ENCODE data around the gene AGPS. TPM values are rescaled to one million over a fixed set of nuclear protein-coding genes. Genes with fewer than 3 reads are reported as not detected.

AGPS gene
- total and polyA plus RNA-seq, 10 of the 15 experiments (the other 5 are each of a cell fraction or from before 2014, with no cell fraction given), result 7.9 to 54.2 (median 38.7) TPM

DNA sequence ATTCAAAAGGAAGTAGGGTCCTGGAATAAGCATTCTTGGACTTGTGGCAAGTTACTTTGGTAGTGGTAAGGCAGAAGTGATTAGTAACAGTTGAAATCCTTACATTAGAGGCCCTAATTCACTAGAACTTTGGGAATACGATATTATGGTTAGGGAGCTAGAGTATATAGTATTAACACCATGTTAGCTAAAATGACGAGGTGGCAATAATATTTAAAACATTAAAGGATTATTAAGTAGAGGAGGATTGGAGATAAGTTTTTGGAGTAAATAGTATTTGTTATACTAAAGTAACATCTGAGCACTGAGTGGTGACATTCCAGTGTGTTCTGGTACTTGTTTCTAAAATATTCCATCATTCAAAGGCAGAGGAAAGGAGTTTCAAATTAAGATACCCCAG, 91.0 kb downstream of the AGPS start:
- BruUV-seq (replicated peaks), result TSS peak; percentile 19
- Histone ChIP-seq H3K27ac (ENCODE audit: control insufficient read depth, insufficient read depth) (no peak overlapping the region), H3K79me2 (ENCODE audit: control insufficient read depth, insufficient read depth, low read length) (no peaks in the 10 kb centered on the region), H3K4me1 (ENCODE audit: control insufficient read depth, insufficient read depth, low read length) (no peaks in the 10 kb centered on the region), H3K36me3 (ENCODE audit: control insufficient read depth in 2 of 2, insufficient read depth in 2 of 2, low read length in 1 of 2) (no peaks in the 10 kb centered on the region), H2AFZ (ENCODE audit: control insufficient read depth, low read depth, low read length) (no peak overlapping the region), H4K20me1 (ENCODE audit: control insufficient read depth, insufficient read depth) (no peaks in the 10 kb centered on the region), H3K27me3 (replicated peaks in 1 of 2; ENCODE audit: control insufficient read depth in 2 of 2, insufficient read depth in 2 of 2, low read length in 1 of 2) (no peaks in the 10 kb centered on the region), H3K4me2 (ENCODE audit: control insufficient read depth, insufficient read depth) (no peak overlapping the region), H3K4me3 (no peak overlapping the region), H3K9ac (ENCODE audit: control insufficient read depth, insufficient read depth, low read length) (no peak overlapping the region), H3K9me3 (replicated peaks; ENCODE audit: control insufficient read depth, insufficient read depth, low read length) (no peaks in the 10 kb centered on the region; the same call in 2 of the 3 replicates)
- ChIA-PET SMC1A (ENCODE audit: uncharacterized antibody, unreplicated experiment) (interaction anchor here (0.8 to 1.3 kb wide), 2 partner anchors 9 to 15 kb away, joined by 3 to 4 read pairs; no protein-coding TSS in a partner anchor), CTCF (no interaction called here), RAD21 (ENCODE audit: unreplicated experiment) (no interaction called here), POLR2A (no interaction called here)
- no peak for ATAC-seq
- TF ChIP-seq NFXL1 (IDR thresholded peaks at IDR 0.05; ENCODE audit: borderline replicate concordance) (no peak), ESRRA (IDR thresholded peaks at IDR 0.05; ENCODE audit: low read length) (no peak), EZH2 (IDR thresholded peaks at IDR 0.05; ENCODE audit: borderline replicate concordance, control insufficient read depth, low read depth, low read length) (no peak), GABPA (IDR thresholded peaks at IDR 0.05; ENCODE audit: low read depth) (no peak)
- no peak for DNase-seq (ENCODE audit: low read depth, low spot score)
- FAIRE-seq, result no peak
- in situ Hi-C loops (cut with MboI) (no loop called here), intact Hi-C loops (cut with micrococcal nuclease; ENCODE audit: unreplicated experiment) (no loop called here)
- WGBS (ENCODE audit: insufficient coverage, insufficient replicate concordance, low lambda C conversion rate, missing lambda C conversion rate), result 69% methylated on average over 2 of the region's 2 CpGs

DNA sequence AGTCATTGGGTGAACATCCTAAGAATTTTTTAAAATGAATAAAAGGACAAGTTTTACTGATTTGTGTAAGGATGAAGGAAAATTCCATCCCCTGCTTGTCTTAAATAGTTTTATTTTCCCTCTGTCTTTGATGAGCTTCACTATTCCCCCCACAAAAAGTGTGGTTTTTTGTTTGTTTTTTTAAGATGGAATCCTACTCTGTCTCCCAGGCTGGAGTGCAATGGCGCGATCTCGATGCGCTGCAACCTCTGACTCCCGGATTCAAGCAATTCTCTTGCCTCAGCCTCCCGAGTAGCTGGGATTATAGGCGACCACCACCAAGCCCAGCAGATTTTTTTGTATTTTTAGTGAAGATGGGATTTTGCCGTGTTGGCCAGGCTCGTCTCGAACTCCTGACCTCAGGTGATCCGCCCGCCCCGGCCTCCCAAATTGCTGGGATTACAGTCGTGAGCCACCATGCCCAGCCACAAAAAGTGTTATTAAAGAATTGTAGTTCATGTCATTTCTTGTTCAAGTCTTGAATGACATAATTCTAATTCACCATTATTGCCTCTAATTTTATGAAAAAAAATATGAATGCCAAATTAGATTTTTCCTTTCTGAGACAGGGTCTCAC, 91.7 kb downstream of the AGPS start:
- RAD21 ChIA-PET (ENCODE audit: unreplicated experiment), result no interaction called here
- H3K9me3 ChIP-seq (replicated peaks; ENCODE audit: control insufficient read depth, insufficient read depth, low read length), result no peaks in the 10 kb centered on the region
- POLR2A ChIA-PET, result no interaction called here
- WGBS (ENCODE audit: insufficient coverage, insufficient replicate concordance, low lambda C conversion rate, missing lambda C conversion rate), result 95% methylated on average over 14 of the region's 14 CpGs
- no peak overlapping the region for H3K4me3 ChIP-seq
- H3K4me1 ChIP-seq (ENCODE audit: control insufficient read depth, insufficient read depth, low read length), result no peaks in the 10 kb centered on the region
- BruUV-seq (replicated peaks), result no TSS peak
- H3K79me2 ChIP-seq (ENCODE audit: control insufficient read depth, insufficient read depth, low read length), result no peaks in the 10 kb centered on the region
- intact Hi-C loops (cut with micrococcal nuclease; ENCODE audit: unreplicated experiment) (no loop called here), in situ Hi-C loops (cut with MboI) (no loop called here)
- H3K4me2 ChIP-seq (ENCODE audit: control insufficient read depth, insufficient read depth), result no peak overlapping the region
- no peak overlapping the region for H3K9ac ChIP-seq (ENCODE audit: control insufficient read depth, insufficient read depth, low read length)
- SMC1A ChIA-PET (ENCODE audit: uncharacterized antibody, unreplicated experiment), result interaction anchor here (0.8 to 1.3 kb wide), 3 partner anchors 8 to 15 kb away, joined by 3 to 4 read pairs (median 3); no protein-coding TSS in a partner anchor
- no peaks in the 10 kb centered on the region for H3K36me3 ChIP-seq (ENCODE audit: control insufficient read depth in 2 of 2, insufficient read depth in 2 of 2, low read length in 1 of 2)
- ATAC-seq (no peak), FAIRE-seq (no peak), DNase-seq (ENCODE audit: low read depth, low spot score) (no peak)
- no peak overlapping the region for H2AFZ ChIP-seq (ENCODE audit: control insufficient read depth, low read depth, low read length)
- CTCF ChIA-PET, result no interaction called here
- H3K27me3 ChIP-seq (replicated peaks in 1 of 2; ENCODE audit: control insufficient read depth in 2 of 2, insufficient read depth in 2 of 2, low read length in 1 of 2), result no peaks in the 10 kb centered on the region
- H3K27ac ChIP-seq (ENCODE audit: control insufficient read depth, insufficient read depth), result no peak overlapping the region
- no peaks in the 10 kb centered on the region for H4K20me1 ChIP-seq (ENCODE audit: control insufficient read depth, insufficient read depth)
- TF ChIP-seq CBX5 (IDR thresholded peaks at IDR 0.05; ENCODE audit: low read depth) (no peak), RELA (IDR thresholded peaks at IDR 0.05; ENCODE audit: borderline replicate concordance, partially characterized antibody) (no peak), MYC (IDR thresholded peaks at IDR 0.05; ENCODE audit: insufficient read depth, insufficient read length, insufficient replicate concordance, low read length, severe bottlenecking) (no peak), NFYB (IDR thresholded peaks at IDR 0.05; ENCODE audit: insufficient read depth, low read depth, low read length) (no peak), BHLHE40 (IDR thresholded peaks at IDR 0.05; ENCODE audit: borderline replicate concordance in 1 of 2, low read depth in 2 of 2, low read length in 1 of 2) (no peak), STAT3 (IDR thresholded peaks at IDR 0.05; ENCODE audit: low read depth, low read length) (no peak), SRF (IDR thresholded peaks at IDR 0.05; ENCODE audit: low read depth in 2 of 2, low read length in 2 of 2) (no peak), POLR2AphosphoS2 (IDR thresholded peaks at IDR 0.05; ENCODE audit: low read depth, low read length) (no peak), NR2C2 (IDR thresholded peaks at IDR 0.05; ENCODE audit: borderline replicate concordance, control insufficient read depth, insufficient read length, low read depth) (no peak)
- TF ChIP-seq, protein P1, sequence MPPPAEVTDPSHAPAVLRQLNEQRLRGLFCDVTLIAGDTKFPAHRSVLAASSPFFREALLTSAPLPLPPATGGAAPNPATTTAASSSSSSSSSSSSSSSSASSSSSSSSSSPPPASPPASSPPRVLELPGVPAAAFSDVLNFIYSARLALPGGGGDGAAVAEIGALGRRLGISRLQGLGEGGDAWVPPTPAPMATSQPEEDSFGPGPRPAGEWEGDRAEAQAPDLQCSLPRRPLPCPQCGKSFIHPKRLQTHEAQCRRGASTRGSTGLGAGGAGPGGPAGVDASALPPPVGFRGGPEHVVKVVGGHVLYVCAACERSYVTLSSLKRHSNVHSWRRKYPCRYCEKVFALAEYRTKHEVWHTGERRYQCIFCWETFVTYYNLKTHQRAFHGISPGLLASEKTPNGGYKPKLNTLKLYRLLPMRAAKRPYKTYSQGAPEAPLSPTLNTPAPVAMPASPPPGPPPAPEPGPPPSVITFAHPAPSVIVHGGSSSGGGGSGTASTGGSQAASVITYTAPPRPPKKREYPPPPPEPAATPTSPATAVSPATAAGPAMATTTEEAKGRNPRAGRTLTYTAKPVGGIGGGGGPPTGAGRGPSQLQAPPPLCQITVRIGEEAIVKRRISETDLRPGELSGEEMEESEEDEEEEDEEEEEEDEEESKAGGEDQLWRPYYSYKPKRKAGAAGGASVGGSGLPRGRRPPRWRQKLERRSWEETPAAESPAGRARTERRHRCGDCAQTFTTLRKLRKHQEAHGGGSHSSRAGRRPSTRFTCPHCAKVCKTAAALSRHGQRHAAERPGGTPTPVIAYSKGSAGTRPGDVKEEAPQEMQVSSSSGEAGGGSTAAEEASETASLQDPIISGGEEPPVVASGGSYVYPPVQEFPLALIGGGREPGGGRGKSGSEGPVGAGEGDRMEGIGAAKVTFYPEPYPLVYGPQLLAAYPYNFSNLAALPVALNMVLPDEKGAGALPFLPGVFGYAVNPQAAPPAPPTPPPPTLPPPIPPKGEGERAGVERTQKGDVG (CRISPR knock-in tag; IDR thresholded peaks at IDR 0.05), result no peak
